GM12878 (cell line): Measurements from ENCODE around the gene SFSWAP. TPM values are rescaled to one million over a fixed set of nuclear protein-coding genes. Genes with fewer than 3 reads are reported as not detected.

ENCODE experiments used
- ATAC-seq: fragments of 200-7000 bp; cut with Tn5 transposase; 3 replicates; pipeline ENCODE4 v1.9.1; 2020; ENCODE audit warnings: mild to moderate bottlenecking, moderate library complexity
- BruUV-seq: library from RNA; stranded (reverse); fragments of 400-500 nt; replicated peaks from 2 replicates; lab custom pipeline; 2021; lab: Mats Ljungman, UMichigan
- CTCF ChIA-PET: fragments of 300-600 bp; sonication (Branson Sonifier 250); formaldehyde crosslinking; extraction: SDS; loops from one replicate; lab custom pipeline; 2021; ENCODE audit warnings: inconsistent platforms; lab: Yijun Ruan, JAX
- POLR2A ChIA-PET: fragments of 350-600 bp; formaldehyde crosslinking; extraction: SDS; loops from one replicate; lab custom pipeline; 2021; ENCODE audit warnings: inconsistent platforms; lab: Charles Lee
- RAD21 ChIA-PET: fragments of 300-600 bp; sonication (Branson Sonifier 250); formaldehyde crosslinking; loops from one replicate; lab custom pipeline; 2023; ENCODE audit warnings: antibody characterized with exemption; ENCODE audit not compliant: unreplicated experiment; lab: Charles Lee
- SMC1A ChIA-PET: fragments of 300-600 bp; sonication (Branson Sonifier 250); formaldehyde crosslinking; loops from one replicate; lab custom pipeline; 2023; ENCODE audit not compliant: unreplicated experiment, uncharacterized antibody; lab: Charles Lee
- DNase-seq: peaks from one replicate; pipeline ENCODE4 v3.0.0-alpha.2; 2011; ENCODE audit warnings: low read depth, low spot score
- FAIRE-seq: peaks from 3 replicates; lab custom pipeline; 2011; peaks lifted over from hg19 to GRCh38; lab: Jason Lieb, UNC
- H2AFZ ChIP-seq: 2 replicates; pipeline ENCODE4 v1.6.0; 2011; ENCODE audit warnings: low read depth, low read length, control low read depth; ENCODE audit not compliant: control insufficient read depth
- H3K27ac ChIP-seq: 2 replicates; pipeline ENCODE4 v1.5.1; 2011; ENCODE audit warnings: control low read depth; ENCODE audit not compliant: control insufficient read depth, insufficient read depth
- H3K27me3 ChIP-seq, 2 experiments: replicated peaks in 1 of 2; 2 replicates each; pipeline versions ENCODE4 v1.6.0 to v1.6.1; 2011; ENCODE audit warnings: low read length in 1 of 2; ENCODE audit not compliant: control insufficient read depth in 2 of 2, insufficient read depth in 2 of 2
- H3K36me3 ChIP-seq, 2 experiments: 2 replicates each; pipeline ENCODE4 v1.5.1; 2011; ENCODE audit warnings: low read length in 1 of 2; ENCODE audit not compliant: control insufficient read depth in 2 of 2, insufficient read depth in 2 of 2
- H3K4me1 ChIP-seq: 2 replicates; pipeline ENCODE4 v1.6.1; 2011; ENCODE audit warnings: mild to moderate bottlenecking, low read length, moderate library complexity, mixed read lengths; ENCODE audit not compliant: control insufficient read depth, insufficient read depth
- H3K4me2 ChIP-seq: 2 replicates; pipeline ENCODE4 v1.6.0; 2011; ENCODE audit warnings: control low read depth; ENCODE audit not compliant: control insufficient read depth, insufficient read depth
- H3K4me3 ChIP-seq: fragments of 200-600 bp; sonication (generic); 2 replicates; pipeline ENCODE4 v1.5.1; 2016
- H3K79me2 ChIP-seq: 2 replicates; pipeline ENCODE4 v1.6.0; 2011; ENCODE audit warnings: low read length; ENCODE audit not compliant: control insufficient read depth, insufficient read depth
- H3K9ac ChIP-seq: 2 replicates; pipeline ENCODE4 v1.8.0; 2011; ENCODE audit warnings: low read length, control low read depth, mixed read lengths; ENCODE audit not compliant: control insufficient read depth, insufficient read depth
- H3K9me3 ChIP-seq: replicated peaks from 3 replicates; pipeline ENCODE4 v1.5.1; 2011; ENCODE audit warnings: mild to moderate bottlenecking, low read length; ENCODE audit not compliant: control insufficient read depth, insufficient read depth
- H4K20me1 ChIP-seq: 2 replicates; pipeline ENCODE4 v1.6.0; 2011; ENCODE audit not compliant: control insufficient read depth, insufficient read depth
- CTCF ChIP-seq, 3 experiments: IDR thresholded peaks in 2 of 3; conservative IDR thresholded peaks in 1 of 3; 2 replicates each; pipeline ENCODE4 v1.5.1; 2011; ENCODE audit warnings: low read depth in 3 of 3, low read length in 3 of 3, mild to moderate bottlenecking in 3 of 3, control low read depth in 2 of 3, moderate library complexity in 2 of 3, inconsistent platforms in 1 of 3, mixed read lengths in 1 of 3; ENCODE audit not compliant: control insufficient read depth in 2 of 3, insufficient read depth in 1 of 3; ENCODE audit errors: extremely low read depth in 1 of 3
- ETV6 ChIP-seq, 2 experiments: fragments of 450-650 bp in 1 of 2; IDR thresholded peaks in 1 of 2; conservative IDR thresholded peaks in 1 of 2; 2 replicates each; pipeline ENCODE4 v1.6.1; 2014; ENCODE audit warnings: antibody characterized with exemption in 1 of 2, borderline replicate concordance in 1 of 2, low read depth in 1 of 2, mild to moderate bottlenecking in 1 of 2, moderate library complexity in 1 of 2
- NBN ChIP-seq: fragments of 450-650 bp; IDR thresholded peaks from 2 replicates; pipeline ENCODE4 v1.6.1; 2016
- NFXL1 ChIP-seq: fragments of 450-650 bp; IDR thresholded peaks from 2 replicates; pipeline ENCODE4 v1.6.1; 2017; ENCODE audit warnings: antibody characterized with exemption, mild to moderate bottlenecking, borderline replicate concordance
- NR2F1 ChIP-seq: fragments of 450-650 bp; conservative IDR thresholded peaks from 2 replicates; pipeline ENCODE4 v1.6.1; 2017; ENCODE audit warnings: mild to moderate bottlenecking
- PBX3 ChIP-seq: IDR thresholded peaks from 2 replicates; pipeline ENCODE4 v1.6.1; 2011; ENCODE audit warnings: mild to moderate bottlenecking, low read depth, low read length, moderate library complexity; ENCODE audit not compliant: insufficient replicate concordance
- POLR2A ChIP-seq: IDR thresholded peaks from 2 replicates; pipeline ENCODE4 v1.6.1; 2011; ENCODE audit warnings: low read depth, mild to moderate bottlenecking, low read length
- POU2F2 ChIP-seq: IDR thresholded peaks from 3 replicates; pipeline ENCODE4 v1.6.1; 2011; ENCODE audit warnings: low read depth, mild to moderate bottlenecking, low read length, borderline replicate concordance
- RAD21 ChIP-seq: IDR thresholded peaks from 2 replicates; pipeline ENCODE4 v1.6.1; 2011; ENCODE audit warnings: mild to moderate bottlenecking, low read depth, low read length, moderate library complexity; ENCODE audit not compliant: insufficient read depth
- SKIL ChIP-seq: fragments of 450-650 bp; IDR thresholded peaks from 2 replicates; pipeline ENCODE4 v1.6.1; 2017; ENCODE audit warnings: mild to moderate bottlenecking, low read depth, inconsistent platforms; ENCODE audit not compliant: poor library complexity, severe bottlenecking
- TAF1 ChIP-seq: IDR thresholded peaks from 2 replicates; pipeline ENCODE4 v1.6.1; 2011; ENCODE audit warnings: mild to moderate bottlenecking, low read depth, low read length, borderline replicate concordance
- ZNF274 ChIP-seq: IDR thresholded peaks from one replicate; pipeline ENCODE4 v1.8.0; 2011; ENCODE audit not compliant: insufficient read length, insufficient read depth
- WGBS: methylation state at CpG from one replicate; pipeline ENCODE4 v1.1.6; 2016; ENCODE audit warnings: low lambda C conversion rate; ENCODE audit not compliant: insufficient replicate concordance, insufficient coverage; ENCODE audit errors: missing lambda C conversion rate; 5-methylcytosine and 5-hydroxymethylcytosine counted together
- in situ Hi-C: fragments of 300-500 bp; cut with MboI; formaldehyde crosslinking; loops from 9 replicates; pipeline ENCODE4 v1.14.3; 2018; ENCODE audit warnings: mixed read lengths
- intact Hi-C: fragments of 100-400 bp; cut with micrococcal nuclease; formaldehyde crosslinking; loops from one replicate; pipeline ENCODE4 v1.14.2; 2022; ENCODE audit not compliant: unreplicated experiment
- polyA plus RNA-seq, 11 experiments: library from polyadenylated mRNA; depleted of rRNA in 4 of 11; unstranded in 6 of 11; stranded (reverse) in 5 of 11; fragments of >200 nt; fragmentation: Nextera tagmentation in 4 of 11; fragmentation: Illumina TruSeq in 1 of 11; extraction: Ambion mirVana in 4 of 11; extraction: Trizol in 1 of 11; gene quantifications; 1 replicate in 1 of 11; 2 replicates in 10 of 11; pipeline versions ENCODE4 v1.2.1 to v1.2.3, GENCODE V29; 2011 to 2016; ENCODE audit warnings: inconsistent platforms in 2 of 11, missing spikeins in 2 of 11, low read depth in 1 of 11
- total RNA-seq, 4 experiments: library from RNA; depleted of rRNA in 3 of 4; stranded (reverse); fragments of >200 nt in 3 of 4; fragmentation: Illumina TruSeq in 1 of 4; extraction: Trizol in 1 of 4; gene quantifications; 2 replicates each; pipeline versions ENCODE4 v1.2.1 to v1.2.3, GENCODE V29; 2013 to 2021

The SFSWAP gene
- total and polyA plus RNA-seq, 10 of the 15 experiments (the other 5 are each of a cell fraction or from before 2014, with no cell fraction given): 1.8 to 48.6 (median 25.0) TPM

- no peak for TF ChIP-seq ZNF274
- no peak for TF ChIP-seq NBN
- TF ChIP-seq, all 136 proteins: peak for 0
Observed at GRCh38 chr12:131826097-131826928, 115.4 kb downstream of the SFSWAP start (continued).

GRCh38 chr12:131827961-131828534 is 117.2 kb downstream of the SFSWAP start, which contains the start of gene MMP17:
Gene MMP17 (plus strand): TSS chr12:131828393. CDS start chr12:131828495, 102 bp downstream.
- Histone ChIP-seq H3K36me3 (no peaks in the 10 kb centered on the region), H3K9ac (no peak within 1 kb of the TSS), H3K9me3 (no peaks in the 10 kb centered on the region), H2AFZ (no peak within 1 kb of the TSS), H3K79me2 (no peaks in the 10 kb centered on the region), H3K4me1 (no peaks in the 10 kb centered on the region), H3K4me3 (peak within 1 kb of the TSS; percentile 50; the same call in 1 of the 2 replicates), H3K4me2 (peak within 1 kb of the TSS; percentile 86), H3K27ac (no peak within 1 kb of the TSS), H4K20me1 (no peaks in the 10 kb centered on the region), H3K27me3 (peaks cover 7 to 9% of the 10 kb centered on the region in 2 experiments)
- 0% methylated on average over 17 of the region's 86 CpGs for WGBS
- ChIA-PET RAD21 (no interaction called here), CTCF (no interaction called here), SMC1A (no interaction called here), POLR2A (no interaction called here)
- DNase-seq (no peak), ATAC-seq (peak; percentile 63), FAIRE-seq (no peak)
- intact Hi-C loops: no loop called here
- BruUV-seq: no TSS peak
- in situ Hi-C loops: loop anchor here (10.0 kb wide), 1 partner anchor 723 kb away; no protein-coding TSS in a partner anchor
- TF ChIP-seq CTCF (IDR thresholded peaks at IDR 0.05 in 2 of 3, conservative IDR thresholded peaks at IDR 0.05 in 1 of 3; ENCODE audit: control insufficient read depth in 2 of 3, extremely low read depth in 1 of 3, insufficient read depth in 1 of 3, low read depth in 3 of 3, low read length in 3 of 3) (peak in 2 of 3 experiments; percentile 40 to 41; a peak in 3 of 6 replicates), RAD21 (peak; percentile 51), POU2F2 (peak; percentile 79; the same call in 2 of the 3 replicates), NR2F1 (0 out of 2 replicates have a peak, but pooled peaks have one; percentile 10), TAF1 (peak; percentile 50; the same call in 1 of the 2 replicates), POLR2A (0 out of 2 replicates have a peak, but pooled peaks have one; percentile 26), PBX3 (no peak), SKIL (no peak), ETV6 (conservative IDR thresholded peaks at IDR 0.05 in 1 of 2, IDR thresholded peaks at IDR 0.05 in 1 of 2; ENCODE audit: borderline replicate concordance in 1 of 2, low read depth in 1 of 2) (no peak), NFXL1 (no peak)
